ENCODE measurements around the gene CCL26. TPM values are rescaled to one million over a fixed set of nuclear protein-coding genes. Genes with fewer than 3 reads are reported as not detected.
"Not testable (repeated sequence)": the region's sequence is repeated elsewhere in the genome, so short reads cannot be mapped to it uniquely, and the experiment has no call there.

CCL26 gene
- total RNA-seq, 1 donor from 2014 or later: 0.59 TPM

GRCh38 chr7:75732764-75733630, 39.0 kb downstream of the CCL26 start:
- Mint-ChIP-seq H3K4me1 (ENCODE audit: unreplicated experiment) (peaks cover 18% of the 10 kb centered on the region), H3K27ac (ENCODE audit: unreplicated experiment) (no peak overlapping the region), H3K27me3 (ENCODE audit: unreplicated experiment) (peaks cover 6% of the 10 kb centered on the region), H3K9me3 (ENCODE audit: unreplicated experiment) (no peaks in the 10 kb centered on the region), H3K36me3 (ENCODE audit: low read depth, unreplicated experiment) (peaks cover 4% of the 10 kb centered on the region), H3K4me3 (ENCODE audit: unreplicated experiment) (no peak overlapping the region)
- TF ChIP-seq CTCF (IDR thresholded peaks at IDR 0.05; ENCODE audit: unreplicated experiment): no peak
- no peak for DNase-seq (ENCODE audit: low spot score)

GRCh38 chr7:75732016-75732521, 39.9 kb downstream of the CCL26 start:
- Mint-ChIP-seq H3K27ac (ENCODE audit: unreplicated experiment) (no peak overlapping the region), H3K4me3 (ENCODE audit: unreplicated experiment) (no peak overlapping the region)
- no peak for DNase-seq (ENCODE audit: low spot score)

GRCh38 chr7:75729851-75730274, 42.1 kb downstream of the CCL26 start:
- Mint-ChIP-seq H3K27ac (ENCODE audit: unreplicated experiment) (peak overlapping the region; percentile 75), H3K36me3 (ENCODE audit: low read depth, unreplicated experiment) (peaks cover 4% of the 10 kb centered on the region), H3K4me3 (ENCODE audit: unreplicated experiment) (no peak overlapping the region), H3K4me1 (ENCODE audit: unreplicated experiment) (peaks cover 18% of the 10 kb centered on the region), H3K9me3 (ENCODE audit: unreplicated experiment) (no peaks in the 10 kb centered on the region), H3K27me3 (ENCODE audit: unreplicated experiment) (peaks cover 4% of the 10 kb centered on the region)
- DNase-seq (ENCODE audit: low spot score): no peak
- TF ChIP-seq CTCF (IDR thresholded peaks at IDR 0.05; ENCODE audit: unreplicated experiment): no peak

More at GRCh38 chr7:75732016-75732521, 39.9 kb downstream of the CCL26 start:
- no peak for TF ChIP-seq CTCF (IDR thresholded peaks at IDR 0.05; ENCODE audit: unreplicated experiment)
- Mint-ChIP-seq H3K9me3 (ENCODE audit: unreplicated experiment) (no peaks in the 10 kb centered on the region), H3K36me3 (ENCODE audit: low read depth, unreplicated experiment) (peaks cover 4% of the 10 kb centered on the region), H3K27me3 (ENCODE audit: unreplicated experiment) (peaks cover 4% of the 10 kb centered on the region), H3K4me1 (ENCODE audit: unreplicated experiment) (peaks cover 18% of the 10 kb centered on the region)

- peaks cover 4% of the 10 kb centered on the region for H3K36me3 Mint-ChIP-seq (ENCODE audit: low read depth, unreplicated experiment)
- DNase-seq (ENCODE audit: low spot score): no peak
- peaks cover 5% of the 10 kb centered on the region for H3K27me3 Mint-ChIP-seq (ENCODE audit: unreplicated experiment)
- peaks cover 18% of the 10 kb centered on the region for H3K4me1 Mint-ChIP-seq (ENCODE audit: unreplicated experiment)
- no peaks in the 10 kb centered on the region for H3K9me3 Mint-ChIP-seq (ENCODE audit: unreplicated experiment)
- peak overlapping the region; percentile 18 for H3K27ac Mint-ChIP-seq (ENCODE audit: unreplicated experiment)
- no peak overlapping the region for H3K4me3 Mint-ChIP-seq (ENCODE audit: unreplicated experiment)
- no peak for TF ChIP-seq CTCF (IDR thresholded peaks at IDR 0.05; ENCODE audit: unreplicated experiment)
Observed at GRCh38 chr7:75727881-75728593, 44.0 kb downstream of the CCL26 start.

- H3K9me3 Mint-ChIP-seq (ENCODE audit: unreplicated experiment); H3K36me3 Mint-ChIP-seq (ENCODE audit: low read depth, unreplicated experiment); H3K27me3 Mint-ChIP-seq (ENCODE audit: unreplicated experiment): not testable (repeated sequence)
Observed at GRCh38 chr7:75727351-75727750, 44.7 kb downstream of the CCL26 start.

More at GRCh38 chr7:75727351-75727750, 44.7 kb downstream of the CCL26 start:
- DNase-seq (ENCODE audit: low spot score); H3K4me3 Mint-ChIP-seq (ENCODE audit: unreplicated experiment); H3K27ac Mint-ChIP-seq (ENCODE audit: unreplicated experiment): not testable (repeated sequence)
- H3K4me1 Mint-ChIP-seq (ENCODE audit: unreplicated experiment): peaks cover 18% of the 10 kb centered on the region

Data from endothelial cell (in vitro differentiated cells).